Inferior parietal cortex (tissue), 1 donor: ENCODE data around the gene BCAP31.
A peak's percentile ranks its signal among the peaks of the same experiment; 100 is the strongest.
"Not testable (repeated sequence)": the region's sequence is repeated elsewhere in the genome, so short reads cannot be mapped to it uniquely, and the experiment has no call there.

ENCODE experiments used
- DNase-seq: peaks from one replicate; pipeline ENCODE4 v3.0.0-alpha.2; 2016; ENCODE audit errors: extremely low spot score

BCAP31 gene

DNA sequence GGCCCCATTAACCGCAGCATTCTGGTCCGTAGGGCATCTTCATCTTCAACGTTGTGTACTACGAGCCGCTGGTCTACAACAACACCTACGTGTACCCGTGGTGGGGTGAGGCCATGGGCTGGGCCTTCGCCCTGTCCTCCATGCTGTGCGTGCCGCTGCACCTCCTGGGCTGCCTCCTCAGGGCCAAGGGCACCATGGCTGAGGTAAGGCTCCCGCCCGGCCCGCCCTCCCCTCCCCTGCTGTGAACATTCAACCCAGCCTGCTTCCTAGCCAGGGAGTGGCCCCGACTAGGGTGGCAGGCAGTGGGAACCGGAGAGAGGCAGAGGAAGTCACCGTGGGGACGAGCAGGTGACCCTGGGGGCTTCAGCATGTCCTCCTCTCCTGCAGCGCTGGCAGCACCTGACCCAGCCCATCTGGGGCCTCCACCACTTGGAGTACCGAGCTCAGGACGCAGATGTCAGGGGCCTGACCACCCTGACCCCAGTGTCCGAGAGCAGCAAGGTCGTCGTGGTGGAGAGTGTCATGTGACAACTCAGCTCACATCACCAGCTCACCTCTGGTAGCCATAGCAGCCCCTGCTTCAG lies 29.4 kb downstream of the BCAP31 start:
- no peak for DNase-seq

DNA sequence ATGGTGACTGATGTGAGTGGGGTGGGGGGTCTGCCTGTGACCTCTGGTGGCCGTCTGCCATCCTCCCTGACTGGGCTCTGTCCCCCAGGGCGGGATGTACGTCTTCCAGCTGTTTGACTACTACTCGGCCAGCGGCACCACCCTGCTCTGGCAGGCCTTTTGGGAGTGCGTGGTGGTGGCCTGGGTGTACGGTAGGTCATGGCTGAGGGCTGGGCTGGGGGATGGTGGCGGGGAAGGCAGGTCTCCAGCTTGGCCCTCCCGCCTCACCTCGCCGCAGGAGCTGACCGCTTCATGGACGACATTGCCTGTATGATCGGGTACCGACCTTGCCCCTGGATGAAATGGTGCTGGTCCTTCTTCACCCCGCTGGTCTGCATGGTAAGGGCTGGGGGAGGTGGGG lies 29.9 kb downstream of the BCAP31 start:
- not testable (repeated sequence) for DNase-seq

DNA sequence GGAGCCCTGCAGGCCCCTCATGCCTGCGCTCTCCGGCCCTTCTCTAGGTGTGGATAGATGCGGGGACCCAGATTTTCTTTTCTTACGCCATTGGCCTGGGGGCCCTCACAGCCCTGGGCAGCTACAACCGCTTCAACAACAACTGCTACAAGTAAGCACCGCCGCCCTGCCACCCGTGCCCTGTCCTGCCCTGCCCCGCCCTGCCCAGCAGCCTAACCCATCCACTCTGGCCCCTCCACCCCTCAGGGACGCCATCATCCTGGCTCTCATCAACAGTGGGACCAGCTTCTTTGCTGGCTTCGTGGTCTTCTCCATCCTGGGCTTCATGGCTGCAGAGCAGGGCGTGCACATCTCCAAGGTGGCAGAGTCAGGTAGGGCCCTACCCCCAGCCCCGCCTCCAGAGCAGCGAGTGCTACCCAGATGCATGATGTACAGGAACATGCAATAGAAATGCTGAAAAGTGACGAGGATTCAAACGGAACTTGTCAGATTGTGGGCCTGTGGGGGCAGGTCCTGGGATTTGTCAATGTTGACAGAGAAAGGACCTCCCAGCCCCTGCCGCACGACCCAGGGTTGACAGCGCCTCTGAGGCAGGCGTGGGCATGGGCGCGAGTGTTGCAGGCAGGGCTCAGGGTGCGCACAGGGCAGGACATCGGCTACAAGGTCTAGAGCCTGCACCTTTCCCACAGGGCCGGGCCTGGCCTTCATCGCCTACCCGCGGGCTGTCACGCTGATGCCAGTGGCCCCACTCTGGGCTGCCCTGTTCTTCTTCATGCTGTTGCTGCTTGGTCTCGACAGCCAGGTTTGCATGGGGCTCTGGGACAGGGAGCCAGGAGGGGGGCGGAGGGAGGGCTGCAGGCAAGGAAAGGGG lies 30.7 kb downstream of the BCAP31 start:
- DNase-seq: no peak

DNA sequence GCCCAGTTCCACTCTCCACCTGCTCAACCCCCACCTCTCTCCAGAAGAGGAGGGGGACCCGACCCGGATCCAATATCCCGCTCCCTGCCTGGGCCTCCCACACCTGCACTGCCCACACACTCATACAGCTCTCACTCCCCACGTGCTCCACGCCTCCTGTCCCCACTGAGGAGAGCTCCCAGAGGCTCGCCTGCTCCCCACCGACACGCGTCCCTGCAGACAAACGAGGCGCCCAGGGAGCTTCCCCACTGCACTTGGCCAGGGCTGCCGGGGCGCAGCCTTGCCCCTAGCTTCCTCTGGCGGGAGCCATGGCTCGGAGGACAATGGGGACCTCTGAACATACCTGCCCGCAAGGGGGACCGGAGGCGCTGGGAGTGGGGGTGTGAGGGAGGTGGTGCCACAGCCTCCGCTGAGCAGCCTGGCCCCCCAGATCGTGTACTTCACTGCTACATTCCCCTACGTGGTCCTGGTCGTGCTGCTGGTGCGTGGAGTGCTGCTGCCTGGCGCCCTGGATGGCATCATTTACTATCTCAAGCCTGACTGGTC lies 31.5 kb downstream of the BCAP31 start:
- no peak for DNase-seq

DNA sequence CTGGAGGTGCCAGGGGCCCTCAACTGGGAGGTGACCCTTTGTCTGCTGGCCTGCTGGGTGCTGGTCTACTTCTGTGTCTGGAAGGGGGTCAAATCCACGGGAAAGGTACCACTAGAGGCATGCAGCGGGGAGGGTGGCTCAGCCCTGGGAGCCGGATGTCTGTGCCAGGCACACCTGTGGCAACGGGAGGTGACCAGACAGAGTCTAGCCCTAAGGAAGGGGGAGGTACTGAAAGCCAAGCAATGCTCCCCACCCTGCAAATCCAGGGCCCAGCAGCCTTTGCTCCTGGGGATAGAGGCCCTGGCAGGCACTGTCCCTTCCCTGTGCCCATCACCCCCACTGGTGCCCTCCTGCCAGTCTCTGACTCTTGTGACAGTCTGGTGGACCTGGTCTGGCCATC lies 32.2 kb downstream of the BCAP31 start:
- DNase-seq: no peak

DNA sequence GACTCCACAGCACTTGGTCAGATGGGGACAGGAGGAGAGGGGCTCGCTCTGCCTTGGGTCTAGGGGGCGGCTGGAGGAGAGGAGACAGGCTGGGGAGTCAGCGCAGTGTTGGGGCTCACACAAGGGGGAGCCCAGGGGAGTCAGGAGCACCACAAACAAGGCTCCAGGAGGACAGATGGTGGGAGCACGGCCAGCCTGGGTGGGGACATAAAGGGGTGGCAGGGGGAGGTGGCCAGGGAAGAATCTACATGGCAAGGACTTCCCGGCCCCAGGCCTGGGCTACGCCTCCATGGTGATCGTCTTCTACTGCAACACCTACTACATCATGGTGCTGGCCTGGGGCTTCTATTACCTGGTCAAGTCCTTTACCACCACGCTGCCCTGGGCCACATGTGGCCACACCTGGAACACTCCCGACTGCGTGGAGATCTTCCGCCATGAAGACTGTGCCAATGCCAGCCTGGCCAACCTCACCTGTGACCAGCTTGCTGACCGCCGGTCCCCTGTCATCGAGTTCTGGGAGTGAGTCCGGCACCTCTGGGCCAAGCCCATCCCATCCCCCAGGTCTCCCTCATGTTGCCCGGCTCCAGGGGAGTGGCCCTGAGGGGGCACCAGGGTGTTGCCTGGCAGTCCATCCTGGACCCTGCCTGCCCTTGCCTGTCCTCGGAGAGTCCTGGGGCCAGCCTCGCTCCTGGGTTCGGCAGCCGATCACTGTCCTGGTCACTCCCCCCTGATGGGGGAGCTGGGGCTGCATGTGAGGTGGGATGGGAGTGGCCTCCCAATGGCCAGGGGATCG lies 33.0 kb downstream of the BCAP31 start:
- not testable (repeated sequence) for DNase-seq

DNA sequence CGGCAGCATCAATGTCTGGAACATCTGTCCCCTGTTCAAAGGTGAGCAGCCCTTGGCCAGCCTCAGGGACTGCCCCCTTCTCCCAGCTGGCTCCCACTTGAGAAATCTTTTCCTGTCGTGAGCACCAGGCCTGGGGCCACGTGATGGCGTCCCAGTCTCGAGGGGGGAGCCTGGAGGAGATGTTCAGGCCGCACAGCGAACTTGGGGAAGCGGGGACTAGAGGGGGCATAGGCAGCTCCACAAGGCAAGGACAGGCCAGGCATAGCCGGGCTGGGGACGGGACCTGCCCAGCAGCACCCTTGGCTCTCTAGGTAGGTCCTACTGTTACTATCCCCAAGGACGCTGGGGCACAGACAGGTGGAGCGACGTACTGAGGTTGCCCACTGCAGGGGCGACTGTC lies 33.7 kb downstream of the BCAP31 start:
- no peak for DNase-seq

DNA sequence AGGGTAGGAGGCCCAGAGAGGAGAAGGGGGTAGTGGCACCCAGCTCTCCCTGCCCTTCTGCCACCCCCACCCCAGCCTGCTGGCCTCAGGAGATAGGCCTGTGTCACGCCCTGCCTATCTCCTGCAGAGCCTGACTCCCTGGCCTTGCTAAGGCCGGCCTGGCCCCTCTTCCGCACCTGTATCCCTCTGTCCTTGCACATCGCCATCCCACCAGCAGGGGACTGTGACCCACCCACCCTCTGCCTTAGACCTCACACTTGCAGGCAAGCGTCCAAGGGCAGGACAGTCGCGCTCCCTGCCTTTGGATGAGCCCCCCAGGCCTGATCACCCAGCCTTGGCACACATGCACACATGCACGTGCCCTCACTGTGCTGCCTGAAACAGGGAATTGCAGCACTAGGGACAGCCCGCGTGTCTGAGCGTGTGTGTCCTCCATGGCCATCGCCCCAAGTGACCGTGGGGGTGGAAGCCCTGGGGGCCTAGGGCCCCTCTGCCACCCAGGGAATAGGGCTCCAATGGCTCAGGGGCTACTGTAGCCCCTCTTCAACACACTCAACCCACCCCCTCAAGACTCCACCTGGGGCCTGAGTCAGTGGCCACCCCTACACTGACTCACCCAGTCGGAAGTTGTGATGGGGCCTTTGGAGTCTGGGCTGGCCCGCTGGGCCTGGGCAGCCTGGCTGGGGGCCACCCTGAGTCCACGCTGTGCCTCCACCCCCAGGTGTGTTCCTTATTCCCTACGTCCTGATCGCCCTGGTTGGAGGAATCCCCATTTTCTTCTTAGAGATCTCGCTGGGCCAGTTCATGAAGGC lies 34.3 kb downstream of the BCAP31 start:
- DNase-seq: no peak

DNA sequence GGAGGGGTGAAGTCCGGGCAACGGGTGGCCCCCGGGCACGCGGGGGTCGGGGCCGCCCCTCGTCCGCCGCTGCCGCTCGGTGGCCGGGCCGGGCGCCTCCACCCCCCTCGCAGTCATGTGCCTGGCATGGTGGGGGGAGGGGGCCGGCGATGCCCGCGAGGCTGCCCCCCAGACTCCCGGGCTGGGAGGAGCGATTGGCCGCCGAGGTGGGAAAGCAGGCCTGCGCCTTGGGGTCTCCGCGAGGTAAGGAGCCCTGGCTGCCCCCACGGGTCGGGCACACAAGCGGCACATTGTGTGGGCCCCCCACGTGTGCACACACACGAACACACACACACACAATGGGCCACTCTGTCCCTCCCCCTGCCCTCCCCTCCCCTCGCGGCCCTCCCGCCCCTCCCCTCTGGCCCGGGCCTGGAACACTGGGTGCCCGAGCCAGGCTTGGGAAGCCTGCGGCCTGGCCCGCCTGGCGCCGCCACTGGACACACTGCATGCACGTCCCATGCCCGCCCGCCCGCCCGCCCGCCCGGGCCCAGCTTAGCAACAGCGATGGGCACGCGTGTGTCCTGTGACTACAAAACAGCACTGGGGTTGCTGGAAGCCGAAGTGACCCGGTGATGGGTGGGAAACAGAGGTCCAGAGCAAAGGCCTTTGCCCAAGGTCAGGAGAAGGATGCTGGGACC lies 35.1 kb downstream of the BCAP31 start:
- no peak for DNase-seq

DNA sequence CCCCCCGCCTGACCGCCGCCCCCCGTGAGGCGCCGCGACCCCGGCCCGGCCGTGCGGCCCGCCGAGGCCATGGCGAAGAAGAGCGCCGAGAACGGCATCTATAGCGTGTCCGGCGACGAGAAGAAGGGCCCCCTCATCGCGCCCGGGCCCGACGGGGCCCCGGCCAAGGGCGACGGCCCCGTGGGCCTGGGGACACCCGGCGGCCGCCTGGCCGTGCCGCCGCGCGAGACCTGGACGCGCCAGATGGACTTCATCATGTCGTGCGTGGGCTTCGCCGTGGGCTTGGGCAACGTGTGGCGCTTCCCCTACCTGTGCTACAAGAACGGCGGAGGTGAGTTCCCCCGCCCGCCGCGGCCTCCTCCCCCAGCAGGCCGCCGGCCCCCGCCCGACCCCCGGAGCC lies 35.7 kb downstream of the BCAP31 start:
- DNase-seq: no peak

DNA sequence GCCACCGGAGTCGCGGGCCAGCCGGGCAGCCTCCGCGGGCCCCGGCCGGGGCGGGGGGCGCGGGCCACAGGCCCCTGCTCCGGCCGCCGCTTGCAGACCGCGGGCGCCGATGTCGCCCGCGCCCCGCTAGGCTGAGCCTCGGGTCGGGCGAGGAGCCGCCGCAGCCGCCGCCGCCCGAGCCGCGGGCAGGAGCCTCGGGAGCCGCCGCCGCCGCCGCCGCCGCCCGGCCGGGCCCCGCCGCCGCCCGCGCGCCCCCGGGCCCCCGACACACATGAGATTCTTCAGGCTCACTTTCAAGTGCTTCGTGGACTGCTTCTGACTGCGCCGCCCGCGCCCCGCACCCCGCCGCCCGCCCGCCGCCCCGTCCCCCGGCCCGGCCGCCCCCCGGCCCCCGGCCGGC lies 36.1 kb downstream of the BCAP31 start:
- DNase-seq: no peak

DNA sequence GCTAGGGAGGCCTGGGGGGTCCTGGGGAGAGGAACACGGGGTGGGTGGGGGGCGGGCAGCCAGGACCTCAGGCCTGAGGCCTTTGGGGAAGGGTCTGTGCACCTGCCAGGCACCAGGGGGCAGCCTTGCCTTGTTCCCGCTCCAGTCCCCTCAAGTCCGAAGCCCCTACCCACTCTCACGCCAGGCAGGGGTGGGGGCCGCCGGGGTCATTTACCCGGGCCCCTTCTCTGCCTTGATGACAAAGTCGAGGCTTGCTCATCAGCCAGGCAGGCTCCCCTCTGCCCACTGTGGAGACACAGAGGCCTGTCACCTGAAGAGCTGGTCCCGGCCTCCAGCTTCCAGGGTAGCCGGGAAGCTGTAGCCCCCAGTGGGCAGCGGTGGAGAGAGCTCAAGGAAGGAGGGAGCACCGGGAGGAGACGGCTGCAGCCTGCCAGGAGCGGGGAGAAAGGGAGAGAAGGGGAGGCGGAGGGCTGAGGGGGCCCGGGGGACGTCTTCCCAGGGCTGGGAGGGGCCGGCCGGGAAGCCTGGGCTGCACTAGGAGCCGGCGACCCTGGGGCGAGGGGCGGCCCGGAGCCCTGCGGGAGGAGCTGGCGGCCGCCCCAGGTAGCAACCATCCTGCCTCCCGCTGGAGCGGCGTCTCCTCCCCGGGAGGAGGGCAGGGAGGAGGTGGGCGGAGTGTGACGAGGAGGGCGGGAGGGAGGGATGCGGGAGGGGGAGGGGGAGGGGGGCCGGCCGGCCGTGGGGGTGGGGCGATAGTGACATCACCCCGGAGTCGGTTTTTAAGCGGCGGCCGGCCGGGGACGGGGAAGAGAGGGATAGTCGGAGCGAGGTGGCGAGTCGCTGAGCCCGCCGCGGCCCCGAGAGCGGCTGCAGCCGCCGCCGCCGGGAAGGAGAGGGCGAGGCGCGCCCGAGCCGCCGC lies 36.8 kb downstream of the BCAP31 start, which contains the start of gene SLC6A8:
Gene SLC6A8 (plus strand): TSS at position 806 of the 919 bp plus-strand sequence. CDS start 649 bp downstream, outside the sequence.
- peak; percentile 53 for DNase-seq

DNA sequence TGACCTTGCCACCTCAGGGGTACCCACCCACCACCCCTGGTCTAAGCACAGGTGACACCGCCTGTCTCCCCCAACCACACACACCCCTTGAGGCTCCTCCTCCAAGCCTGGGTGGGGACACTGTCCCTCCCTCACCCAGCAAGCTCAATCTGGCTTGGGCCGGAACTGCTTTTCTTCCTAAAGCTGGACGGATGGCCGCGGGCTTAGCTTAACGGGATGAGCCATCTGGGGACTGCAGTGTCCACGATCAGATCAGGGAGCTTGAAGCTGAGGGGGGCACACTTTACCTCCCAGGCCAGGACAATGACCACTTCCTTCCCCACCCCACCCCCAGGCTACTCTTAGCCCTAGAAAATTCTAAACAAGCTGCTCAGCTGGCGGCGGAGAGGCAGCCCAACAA lies 37.5 kb downstream of the BCAP31 start:
- DNase-seq: no peak

DNA sequence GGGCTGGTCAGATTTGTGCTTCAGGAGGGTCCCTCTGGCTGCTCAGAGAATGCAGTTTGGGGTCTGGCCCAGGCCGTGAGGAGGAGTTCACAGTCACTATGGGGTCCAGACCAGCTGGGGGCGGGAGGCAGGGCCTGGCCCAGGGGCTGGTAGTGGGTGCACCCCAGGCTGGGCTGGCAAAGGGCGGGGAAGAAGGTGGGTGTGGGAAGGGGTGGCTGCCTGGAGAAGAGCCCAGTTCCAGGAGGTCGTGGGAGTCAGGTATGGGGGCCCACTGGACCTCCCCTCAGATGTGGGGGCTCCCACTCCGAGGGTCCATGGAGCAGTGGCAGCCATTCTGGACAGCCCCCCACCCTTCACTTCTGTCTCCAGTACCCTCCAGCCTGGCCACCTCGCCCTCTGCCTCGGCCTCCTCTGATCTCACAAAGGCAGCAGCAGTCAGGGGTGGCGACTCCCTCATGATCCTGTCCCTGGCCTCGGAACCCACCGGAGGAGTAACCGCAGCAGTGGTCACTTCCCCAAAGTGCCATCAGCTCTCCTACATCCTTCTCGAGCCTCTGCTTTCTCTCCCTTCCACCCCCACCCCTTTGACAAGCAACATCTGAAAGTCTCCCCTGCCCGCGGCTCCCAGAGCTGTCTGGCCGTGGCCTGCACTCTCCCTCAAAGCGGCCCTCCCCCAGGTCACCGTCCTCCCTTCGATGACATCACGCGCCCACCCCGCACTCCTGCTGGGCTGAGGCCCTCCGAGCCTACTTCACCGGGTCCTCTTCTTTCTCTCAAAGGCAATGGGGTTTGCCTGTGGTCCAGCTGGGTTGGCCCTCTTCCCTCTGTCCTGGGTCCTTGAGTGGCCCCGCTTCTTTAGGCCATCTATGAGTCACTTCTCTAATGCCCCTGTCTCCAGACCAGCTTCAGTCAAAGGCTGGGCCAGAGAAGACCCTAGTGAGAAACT lies 38.2 kb downstream of the BCAP31 start:
- no peak for DNase-seq

DNA sequence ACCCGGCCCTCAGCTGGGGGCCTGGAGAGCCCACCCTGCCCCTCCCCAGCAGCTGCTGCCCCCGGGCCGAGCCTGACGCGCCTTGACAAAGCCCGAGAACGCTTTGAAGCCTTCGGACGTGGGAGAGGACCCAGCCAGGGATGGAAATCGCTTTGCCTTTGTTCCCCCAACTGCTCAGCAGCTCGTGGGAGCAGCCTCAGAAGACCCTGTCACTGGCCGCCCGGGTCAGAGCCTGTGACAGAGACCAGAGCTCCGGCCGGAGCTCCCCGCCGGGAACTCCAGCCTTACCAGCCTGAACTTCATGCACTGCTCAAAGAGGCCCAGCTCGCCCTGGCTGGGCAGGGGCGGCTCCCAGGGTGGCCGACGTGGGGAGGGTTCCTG lies 39.0 kb downstream of the BCAP31 start:
- DNase-seq: no peak

DNA sequence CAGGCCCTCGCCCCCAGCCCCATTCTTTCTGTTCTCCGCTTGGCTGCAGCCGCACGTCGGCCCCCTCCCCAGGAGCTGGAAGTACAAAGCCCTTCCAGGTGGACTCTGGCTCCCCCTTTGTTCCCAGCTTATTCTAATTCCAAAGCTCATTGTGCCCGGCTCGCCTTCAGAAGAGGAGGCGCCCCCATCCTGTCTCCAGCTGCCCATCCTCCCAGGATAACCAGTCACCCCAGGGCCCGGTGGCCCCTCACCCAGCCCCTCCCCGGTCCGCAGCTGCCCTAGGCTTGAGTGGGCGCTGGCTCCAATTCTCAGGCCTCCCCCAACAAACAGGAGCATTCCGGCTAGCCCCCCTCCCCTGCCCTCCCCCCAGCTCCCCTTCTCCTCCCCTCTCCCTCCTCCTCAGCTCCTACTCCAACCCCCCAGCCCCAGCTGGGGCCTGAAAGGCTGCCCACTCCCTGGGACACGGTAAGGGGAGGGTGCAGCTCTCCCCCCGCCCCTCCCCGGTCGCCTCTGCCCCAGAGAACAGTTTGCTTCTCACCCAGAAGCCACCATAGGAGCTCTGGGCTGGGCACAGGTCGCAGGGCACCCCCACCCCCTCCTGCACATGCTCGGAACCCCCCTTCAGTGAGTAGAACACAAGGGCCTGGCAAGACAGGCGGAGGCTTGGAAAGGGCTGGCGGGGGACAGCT lies 39.6 kb downstream of the BCAP31 start:
- no peak for DNase-seq

DNA sequence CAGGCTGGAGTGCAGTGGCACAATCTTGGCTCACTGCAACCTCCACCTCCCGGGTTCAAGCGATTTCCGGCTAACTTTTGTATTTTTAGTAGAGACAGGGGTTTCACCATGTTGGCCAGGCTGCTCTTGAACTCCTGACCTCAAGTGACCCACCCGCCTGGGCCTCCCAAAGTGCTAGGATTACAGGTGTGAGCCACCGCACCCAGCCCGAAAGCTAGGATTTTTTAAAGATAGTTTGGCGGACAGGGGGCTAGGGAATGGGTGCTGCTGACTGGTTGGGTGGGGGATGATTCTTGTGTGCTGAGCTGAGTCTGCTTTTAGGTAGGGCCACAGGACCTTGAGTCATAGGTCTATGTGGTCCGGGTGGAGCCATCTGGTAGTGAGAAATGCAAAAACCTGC lies 40.7 kb downstream of the BCAP31 start:
- DNase-seq: not testable (repeated sequence)

DNA sequence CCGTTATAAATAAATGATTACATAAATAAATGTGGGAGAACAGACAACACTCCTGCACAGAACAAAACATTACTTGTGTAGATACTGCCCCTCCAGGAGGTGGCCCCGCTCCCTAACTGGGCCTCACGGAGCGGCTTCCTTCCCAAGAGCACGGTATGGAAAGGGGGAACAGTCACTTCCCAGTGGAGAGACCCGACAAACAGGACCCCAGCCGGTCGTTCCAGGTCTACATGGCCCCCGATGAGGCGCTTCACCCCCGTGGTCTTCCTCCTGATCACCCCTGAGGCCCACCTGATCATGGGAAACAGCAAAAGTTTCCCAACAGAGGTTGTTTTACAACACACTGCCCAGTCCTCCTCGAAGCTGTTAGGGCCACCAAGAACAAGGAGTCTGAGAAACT lies 43.0 kb downstream of the BCAP31 start:
- DNase-seq: no peak
